Stomach smooth muscle (tissue), 2 donors: ENCODE results near the gene CSNK2A1.

Experiments
- H3K27ac ChIP-seq: one replicate; pipeline ENCODE4 v1.7.0; 2013; ENCODE audit warnings: mild to moderate bottlenecking, low read length, inconsistent platforms
- H3K27me3 ChIP-seq, 2 donors: one replicate each; pipeline ENCODE4 v1.7.0; 2013; ENCODE audit warnings: low read length in 2 of 2; ENCODE audit not compliant: insufficient read depth in 2 of 2, control insufficient read depth in 1 of 2
- H3K36me3 ChIP-seq, 2 donors: one replicate each; pipeline ENCODE4 v1.7.0; 2013; ENCODE audit warnings: low read length in 2 of 2; ENCODE audit not compliant: control insufficient read depth in 2 of 2, insufficient read depth in 2 of 2
- H3K4me1 ChIP-seq: one replicate; pipeline ENCODE4 v1.7.0; 2013; ENCODE audit warnings: low read length; ENCODE audit not compliant: control insufficient read depth, insufficient read depth
- H3K4me3 ChIP-seq, 2 donors: one replicate each; pipeline ENCODE4 v1.7.0; 2013; ENCODE audit warnings: low read length in 2 of 2
- H3K9ac ChIP-seq, 2 donors: one replicate each; pipeline ENCODE4 v1.7.0; 2013; ENCODE audit warnings: low read length in 2 of 2, mild to moderate bottlenecking in 1 of 2
- H3K9me3 ChIP-seq, 2 donors: one replicate each; pipeline ENCODE4 v1.7.0; 2013; ENCODE audit warnings: low read length in 2 of 2; ENCODE audit not compliant: control insufficient read depth in 2 of 2
- donor health status: healthy.
- donor health status: Pancreatic carcinoma.

Gene CSNK2A1

GRCh38 chr20:435558-435957 is 108.0 kb downstream of the CSNK2A1 start:
- Histone ChIP-seq H3K9me3 (no peaks in the 10 kb centered on the region), H3K4me3 (no peak overlapping the region), H3K36me3 (peaks cover 37 to 62% of the 10 kb centered on the region in 2 donors), H3K27me3 (no peaks in the 10 kb centered on the region), H3K9ac (no peak overlapping the region), H3K27ac (no peak overlapping the region), H3K4me1 (peaks cover 6% of the 10 kb centered on the region)

GRCh38 chr20:434661-435419 is 108.8 kb downstream of the CSNK2A1 start:
- Histone ChIP-seq H3K9ac (no peak overlapping the region), H3K27me3 (no peaks in the 10 kb centered on the region), H3K4me3 (no peak overlapping the region), H3K9me3 (no peaks in the 10 kb centered on the region), H3K27ac (no peak overlapping the region), H3K4me1 (peaks cover 6% of the 10 kb centered on the region), H3K36me3 (peaks cover 30 to 61% of the 10 kb centered on the region in 2 donors)

DNA sequence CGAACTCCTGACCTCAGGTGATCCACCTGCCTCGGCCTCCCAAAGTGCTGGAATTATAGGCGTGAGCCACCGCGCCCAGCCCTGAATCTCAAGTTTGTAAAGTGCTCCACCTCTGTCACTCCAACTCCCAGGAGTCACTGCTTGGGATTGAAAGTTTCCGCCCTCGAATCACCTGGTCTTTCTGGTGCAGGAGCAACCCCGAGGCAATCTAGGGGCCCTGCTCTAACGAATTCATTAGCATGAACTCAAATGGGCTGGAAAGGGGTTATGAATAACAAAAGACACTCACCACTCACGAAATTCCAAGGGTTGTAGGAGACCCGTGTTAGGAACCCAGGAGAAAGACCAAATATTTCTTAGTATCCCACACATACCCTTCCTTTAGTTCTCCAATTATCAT is 109.4 kb downstream of the CSNK2A1 start:
- no peak overlapping the region for H3K9ac ChIP-seq
- H3K4me3 ChIP-seq, result no peak overlapping the region
- H3K9me3 ChIP-seq, result no peaks in the 10 kb centered on the region
- peaks cover 6% of the 10 kb centered on the region for H3K4me1 ChIP-seq
- peaks cover 32 to 59% of the 10 kb centered on the region in 2 donors for H3K36me3 ChIP-seq
- no peak overlapping the region for H3K27ac ChIP-seq
- H3K27me3 ChIP-seq, result no peaks in the 10 kb centered on the region

GRCh38 chr20:433300-433975 is 110.2 kb downstream of the CSNK2A1 start:
- H3K36me3 ChIP-seq, result peaks cover 32 to 51% of the 10 kb centered on the region in 2 donors
- H3K9ac ChIP-seq, result no peak overlapping the region
- H3K4me3 ChIP-seq, result no peak overlapping the region
- no peaks in the 10 kb centered on the region for H3K27me3 ChIP-seq
- H3K27ac ChIP-seq, result no peak overlapping the region
- peaks cover 6% of the 10 kb centered on the region for H3K4me1 ChIP-seq
- no peaks in the 10 kb centered on the region for H3K9me3 ChIP-seq

DNA sequence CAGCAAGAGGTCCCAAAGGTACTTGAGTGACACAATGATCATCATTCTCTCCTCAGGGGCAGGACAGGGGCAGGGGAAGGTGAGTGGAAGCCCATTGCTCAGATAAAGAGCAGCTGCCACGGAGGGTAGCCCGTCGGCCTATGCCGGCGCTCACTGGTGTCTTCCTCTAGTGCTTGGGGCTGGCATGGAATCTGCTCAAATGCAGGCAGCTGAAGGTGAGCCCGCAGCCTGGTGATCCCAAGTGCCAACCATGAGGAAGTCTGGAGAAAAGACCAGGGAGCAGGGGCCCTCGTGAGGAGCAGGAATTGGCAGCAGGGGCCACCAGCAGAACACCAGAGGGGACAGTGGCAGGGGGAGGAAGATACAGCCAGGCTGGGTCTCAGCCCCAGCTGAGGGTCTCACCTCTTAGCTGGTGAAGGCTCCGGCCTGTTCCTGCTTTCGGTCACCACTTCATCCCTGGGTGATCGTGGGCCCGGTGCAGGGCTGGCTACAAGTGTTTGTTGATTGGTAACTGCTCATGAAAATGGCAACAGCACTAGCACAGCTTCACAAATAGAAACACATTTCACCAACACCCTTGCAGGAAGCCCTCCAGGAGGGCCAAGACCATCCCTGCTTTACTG is 110.8 kb downstream of the CSNK2A1 start:
- peaks cover 6% of the 10 kb centered on the region for H3K4me1 ChIP-seq
- no peak overlapping the region for H3K9ac ChIP-seq
- H3K36me3 ChIP-seq, result peaks cover 29 to 47% of the 10 kb centered on the region in 2 donors
- no peak overlapping the region for H3K4me3 ChIP-seq
- H3K27me3 ChIP-seq, result no peaks in the 10 kb centered on the region
- H3K27ac ChIP-seq, result no peak overlapping the region
- H3K9me3 ChIP-seq, result no peaks in the 10 kb centered on the region

DNA sequence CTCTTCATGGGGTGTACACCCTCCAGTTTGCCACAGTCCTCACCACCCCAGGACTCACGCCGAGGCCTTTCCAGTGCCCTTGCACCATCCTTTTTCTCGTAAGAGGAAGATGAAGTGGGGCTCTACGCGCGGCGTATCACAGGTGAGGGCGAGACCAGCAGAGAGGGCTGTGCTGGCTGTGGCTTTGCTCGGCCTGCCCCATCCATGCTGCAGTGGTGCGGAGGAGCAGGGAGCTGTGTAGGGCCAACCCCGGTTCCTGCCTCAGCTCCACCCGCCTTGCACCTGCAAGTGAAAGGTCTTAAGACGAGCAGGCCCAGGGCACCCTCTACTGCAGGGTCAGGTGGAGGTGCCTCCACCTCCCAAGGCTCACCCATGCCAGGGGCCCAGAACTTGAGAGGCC is 111.4 kb downstream of the CSNK2A1 start:
- Histone ChIP-seq H3K4me3 (no peak overlapping the region), H3K27me3 (no peaks in the 10 kb centered on the region), H3K4me1 (peaks cover 6% of the 10 kb centered on the region), H3K9me3 (no peaks in the 10 kb centered on the region), H3K27ac (no peak overlapping the region), H3K36me3 (peaks cover 29 to 48% of the 10 kb centered on the region in 2 donors), H3K9ac (no peak overlapping the region)

- H3K27ac ChIP-seq, result no peak overlapping the region
- no peaks in the 10 kb centered on the region for H3K9me3 ChIP-seq
- no peak overlapping the region for H3K9ac ChIP-seq
- peaks cover 6% of the 10 kb centered on the region for H3K4me1 ChIP-seq
- no peaks in the 10 kb centered on the region for H3K27me3 ChIP-seq
- peaks cover 26 to 48% of the 10 kb centered on the region in 2 donors for H3K36me3 ChIP-seq
- no peak overlapping the region for H3K4me3 ChIP-seq
These were observed 112.3 kb downstream of the CSNK2A1 start for GRCh38 chr20:431012-431904.

DNA sequence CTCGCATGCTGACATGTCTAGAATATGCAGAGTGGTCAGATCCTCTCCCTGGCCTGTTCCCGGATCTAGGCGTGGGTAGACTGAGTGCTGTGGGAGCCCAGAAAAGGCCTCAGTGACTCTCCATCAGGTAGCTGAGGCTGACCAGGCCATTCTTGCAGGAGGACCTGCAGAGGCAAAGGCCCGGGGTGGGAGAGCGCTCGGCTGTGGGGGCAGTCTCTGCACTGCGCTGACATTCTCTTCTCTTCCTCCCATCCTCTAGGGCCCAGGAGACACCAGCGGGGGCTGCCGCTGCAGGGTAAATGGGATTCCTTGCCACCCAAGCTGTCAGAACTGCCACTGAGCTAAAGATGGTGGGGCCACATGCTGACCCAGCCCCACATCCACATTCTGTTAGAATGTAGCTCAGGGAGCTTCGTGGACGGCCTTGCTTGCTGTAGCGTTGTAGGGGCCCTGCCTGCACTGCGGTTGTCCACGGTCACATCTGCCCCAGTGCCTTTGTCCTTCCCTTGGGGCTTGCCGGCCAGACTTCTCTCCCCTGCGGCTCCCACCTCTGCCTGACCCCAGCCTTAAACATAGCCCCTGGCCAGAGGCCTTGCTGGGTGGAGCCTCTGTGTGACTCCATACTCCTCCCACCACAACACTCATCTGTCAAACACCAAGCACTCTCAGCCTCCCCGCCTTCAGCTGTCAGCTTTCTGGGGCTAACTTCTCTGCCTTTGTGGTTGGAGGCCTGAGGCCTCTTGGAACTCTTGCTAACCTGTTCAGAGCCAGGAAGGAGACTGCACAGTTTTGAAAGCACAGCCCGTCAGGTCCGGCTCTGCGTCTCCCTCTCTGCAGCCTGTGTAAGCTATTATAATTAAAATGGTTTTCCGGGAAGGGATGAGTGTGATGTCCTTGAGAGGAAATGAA is 113.2 kb downstream of the CSNK2A1 start:
- Histone ChIP-seq H3K27ac (no peak overlapping the region), H3K9ac (no peak overlapping the region), H3K36me3 (peaks cover 19 to 41% of the 10 kb centered on the region in 2 donors), H3K27me3 (no peaks in the 10 kb centered on the region), H3K4me1 (peaks cover 6% of the 10 kb centered on the region), H3K9me3 (no peaks in the 10 kb centered on the region), H3K4me3 (no peak overlapping the region)

DNA sequence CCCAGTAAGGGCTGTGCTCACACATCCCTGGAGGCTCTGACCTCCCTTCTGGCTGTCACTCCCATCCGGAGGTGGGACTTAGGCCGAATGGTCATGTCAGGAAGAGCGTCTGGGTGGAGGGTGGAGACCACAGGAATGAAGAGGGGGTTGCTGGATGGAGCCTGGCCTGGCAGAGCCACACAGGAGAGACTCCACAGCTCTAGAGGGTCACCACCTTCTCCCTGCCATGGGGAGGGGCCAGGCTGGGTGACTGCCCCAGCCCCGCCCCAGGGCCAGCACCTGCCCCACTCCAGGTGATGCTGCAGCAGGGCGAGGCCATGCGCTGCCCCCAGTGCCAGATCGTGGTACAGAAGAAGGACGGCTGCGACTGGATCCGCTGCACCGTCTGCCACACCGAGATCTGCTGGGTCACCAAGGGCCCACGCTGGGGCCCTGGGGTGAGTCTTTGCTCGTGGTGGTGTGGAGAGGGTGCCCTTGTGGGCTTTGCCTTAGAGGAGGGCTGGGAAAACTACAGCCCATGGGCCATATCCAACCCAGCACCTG is 114.9 kb downstream of the CSNK2A1 start:
- Histone ChIP-seq H3K4me3 (no peak overlapping the region), H3K4me1 (peaks cover 6% of the 10 kb centered on the region), H3K9ac (no peak overlapping the region), H3K36me3 (peaks cover 16 to 38% of the 10 kb centered on the region in 2 donors), H3K27ac (no peak overlapping the region), H3K9me3 (no peaks in the 10 kb centered on the region), H3K27me3 (no peaks in the 10 kb centered on the region)
